Measurements from ENCODE around the gene TINAGL1.
A peak's percentile ranks its signal among the peaks of the same experiment; 100 is the strongest.

TINAGL1 gene, protein sequence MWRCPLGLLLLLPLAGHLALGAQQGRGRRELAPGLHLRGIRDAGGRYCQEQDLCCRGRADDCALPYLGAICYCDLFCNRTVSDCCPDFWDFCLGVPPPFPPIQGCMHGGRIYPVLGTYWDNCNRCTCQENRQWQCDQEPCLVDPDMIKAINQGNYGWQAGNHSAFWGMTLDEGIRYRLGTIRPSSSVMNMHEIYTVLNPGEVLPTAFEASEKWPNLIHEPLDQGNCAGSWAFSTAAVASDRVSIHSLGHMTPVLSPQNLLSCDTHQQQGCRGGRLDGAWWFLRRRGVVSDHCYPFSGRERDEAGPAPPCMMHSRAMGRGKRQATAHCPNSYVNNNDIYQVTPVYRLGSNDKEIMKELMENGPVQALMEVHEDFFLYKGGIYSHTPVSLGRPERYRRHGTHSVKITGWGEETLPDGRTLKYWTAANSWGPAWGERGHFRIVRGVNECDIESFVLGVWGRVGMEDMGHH

GRCh38 chr1:31576201-31576669 is at the start of gene TINAGL1:
Gene TINAGL1, plus strand, starts transcription at chr1:31576515. Its CDS starts 634 bp downstream, at chr1:31577149.
- DNase-seq, result no peak
- in situ Hi-C loops (cut with MboI; ENCODE audit: low pct_unique_long_range_greater_than_20kb, low sequenced_read_pairs), result no loop called here

DNA sequence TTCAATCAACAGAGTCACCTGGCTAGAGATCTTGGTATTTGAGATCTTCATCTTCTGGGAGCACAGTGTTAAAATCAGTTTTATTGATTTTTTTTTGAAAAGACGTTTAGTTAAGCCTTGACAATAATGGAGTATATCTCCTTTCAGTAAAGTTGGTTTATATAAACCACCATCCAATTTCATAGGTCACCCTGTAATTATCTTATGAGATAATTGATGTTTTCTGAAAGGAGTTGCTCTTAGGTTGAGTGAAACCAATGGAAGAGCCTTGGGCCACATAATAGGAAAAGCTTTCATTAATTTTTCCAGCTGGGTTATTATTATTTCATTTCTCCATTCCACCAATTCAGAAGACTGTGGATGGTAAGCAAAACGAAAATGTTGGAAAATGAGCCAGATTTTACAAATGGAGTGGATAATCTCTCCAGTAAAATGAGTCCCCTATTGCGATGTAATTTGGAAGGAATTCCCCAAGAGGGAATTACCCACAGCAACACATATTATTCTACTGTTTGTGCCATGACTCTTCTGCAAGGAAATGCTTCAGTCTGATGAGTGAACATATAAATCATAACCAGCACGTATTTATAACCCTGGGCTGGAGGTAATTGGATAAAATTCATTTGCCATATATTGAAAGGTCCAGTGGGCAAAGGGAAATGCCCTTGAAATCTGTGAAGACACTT is 46.2 kb upstream of the TINAGL1 start:
- DNase-seq, result no peak
- in situ Hi-C loops (cut with MboI; ENCODE audit: low pct_unique_long_range_greater_than_20kb, low sequenced_read_pairs), result no loop called here

DNA sequence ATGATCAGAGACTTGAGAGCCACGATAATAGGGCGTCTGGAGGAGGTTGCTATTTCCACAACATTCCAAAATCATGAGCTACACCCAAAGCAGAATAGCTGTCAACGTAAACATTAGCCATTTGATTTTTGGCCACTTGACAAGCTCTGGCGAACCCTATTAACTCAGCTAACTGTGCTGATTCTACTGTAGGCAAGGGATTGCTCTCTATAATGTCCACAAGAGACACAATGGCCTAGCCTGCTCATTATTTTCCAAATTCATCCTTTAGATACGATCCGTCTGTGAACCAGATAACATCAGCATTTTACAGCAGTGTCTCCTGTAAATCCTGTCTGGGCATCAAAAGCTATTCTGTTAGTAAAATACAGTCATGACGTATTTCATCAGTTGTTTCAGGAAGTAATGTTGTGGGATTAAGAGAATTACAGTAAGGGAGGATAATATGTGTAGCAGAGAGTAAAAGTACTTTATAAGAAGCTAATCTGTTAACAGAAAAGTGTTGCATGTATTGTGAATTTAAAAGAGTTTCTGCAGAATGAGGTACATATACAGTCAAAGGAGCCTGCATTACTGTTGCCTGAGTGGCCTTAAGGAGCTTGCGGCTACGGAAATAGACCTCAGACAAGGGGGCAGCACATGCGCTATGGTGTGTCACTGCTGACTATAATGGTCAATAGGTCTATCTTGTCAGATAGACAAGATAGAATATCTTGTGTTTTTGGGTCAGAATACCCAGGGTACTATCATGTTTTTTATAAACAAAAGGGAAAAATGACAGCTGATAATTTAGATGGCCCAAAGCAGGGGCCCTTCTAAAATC is 44.9 kb upstream of the TINAGL1 start:
- no peak for DNase-seq
- in situ Hi-C loops (cut with MboI; ENCODE audit: low pct_unique_long_range_greater_than_20kb, low sequenced_read_pairs), result no loop called here

DNA sequence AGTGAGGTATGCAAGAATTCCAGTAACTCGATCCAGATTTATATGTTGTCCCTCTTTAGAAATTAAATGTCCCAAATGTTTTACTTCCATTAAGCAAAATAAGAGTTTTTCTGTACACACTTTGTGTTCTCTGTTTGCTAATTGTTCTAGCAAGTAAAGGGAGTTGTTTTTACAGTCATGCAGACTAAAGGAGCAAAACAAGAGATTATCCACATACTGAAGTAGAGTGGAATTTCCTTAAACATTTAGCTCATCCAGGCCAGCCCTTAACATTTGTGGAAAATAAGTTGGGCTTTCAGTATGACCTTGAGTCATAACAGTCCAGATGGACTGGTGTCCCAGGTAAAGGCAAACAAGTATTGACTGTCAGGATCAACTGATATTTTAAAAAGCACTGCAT is 44.1 kb upstream of the TINAGL1 start:
- no peak for DNase-seq
- in situ Hi-C loops (cut with MboI; ENCODE audit: low pct_unique_long_range_greater_than_20kb, low sequenced_read_pairs), result no loop called here

- in situ Hi-C loops (cut with MboI; ENCODE audit: low pct_unique_long_range_greater_than_20kb, low sequenced_read_pairs), result no loop called here
- DNase-seq, result no peak
Observed at GRCh38 chr1:31535561-31535960, 40.8 kb upstream of the TINAGL1 start.

- DNase-seq, result no peak
- in situ Hi-C loops (cut with MboI; ENCODE audit: low pct_unique_long_range_greater_than_20kb, low sequenced_read_pairs), result no loop called here
Observed at GRCh38 chr1:31539329-31539728, 37.0 kb upstream of the TINAGL1 start.

DNA sequence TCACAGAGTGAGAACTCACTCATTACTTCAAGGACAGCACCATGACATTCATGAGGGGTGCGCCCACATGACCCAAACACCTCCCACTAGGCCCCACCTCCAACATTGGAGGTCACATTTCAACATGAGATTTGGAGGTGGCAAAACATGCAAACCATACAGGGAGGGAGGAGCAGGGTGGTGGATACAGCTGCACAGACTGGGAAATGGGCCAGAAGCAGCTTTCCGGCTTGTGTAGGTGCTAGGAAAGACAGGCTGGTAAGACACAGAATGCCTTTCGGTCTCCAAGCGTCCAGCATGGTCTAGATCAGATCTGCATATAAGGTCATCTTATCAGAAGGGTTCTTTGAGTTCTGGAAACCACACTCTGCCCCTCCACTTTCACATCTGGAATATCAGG is 35.1 kb upstream of the TINAGL1 start:
- in situ Hi-C loops (cut with MboI; ENCODE audit: low pct_unique_long_range_greater_than_20kb, low sequenced_read_pairs), result no loop called here
- DNase-seq, result no peak

GRCh38 chr1:31545927-31546540 is 30.3 kb upstream of the TINAGL1 start:
- in situ Hi-C loops (cut with MboI; ENCODE audit: low pct_unique_long_range_greater_than_20kb, low sequenced_read_pairs), result no loop called here

DNA sequence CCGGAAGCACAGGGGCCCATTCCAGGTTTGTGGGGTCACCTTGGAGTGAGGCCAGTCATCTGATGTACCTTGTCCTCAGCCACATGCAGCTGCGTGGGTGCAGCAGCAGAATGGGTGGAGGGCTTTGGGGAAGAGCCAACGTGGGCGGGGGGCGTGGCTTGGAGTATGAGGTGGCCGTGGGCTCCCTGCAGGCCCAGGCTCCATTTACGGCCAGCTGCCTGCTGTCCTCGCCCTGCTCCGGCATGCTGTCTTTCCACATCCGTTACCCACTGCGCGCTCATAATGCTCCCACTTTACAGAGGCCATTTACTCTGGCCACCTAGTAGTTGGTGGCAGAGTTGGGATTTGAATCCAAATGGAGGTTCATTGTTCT is 27.8 kb upstream of the TINAGL1 start:
- in situ Hi-C loops (cut with MboI; ENCODE audit: low pct_unique_long_range_greater_than_20kb, low sequenced_read_pairs), result no loop called here
- DNase-seq, result no peak

More at GRCh38 chr1:31545927-31546540, 30.3 kb upstream of the TINAGL1 start:
- no peak for DNase-seq

DNA sequence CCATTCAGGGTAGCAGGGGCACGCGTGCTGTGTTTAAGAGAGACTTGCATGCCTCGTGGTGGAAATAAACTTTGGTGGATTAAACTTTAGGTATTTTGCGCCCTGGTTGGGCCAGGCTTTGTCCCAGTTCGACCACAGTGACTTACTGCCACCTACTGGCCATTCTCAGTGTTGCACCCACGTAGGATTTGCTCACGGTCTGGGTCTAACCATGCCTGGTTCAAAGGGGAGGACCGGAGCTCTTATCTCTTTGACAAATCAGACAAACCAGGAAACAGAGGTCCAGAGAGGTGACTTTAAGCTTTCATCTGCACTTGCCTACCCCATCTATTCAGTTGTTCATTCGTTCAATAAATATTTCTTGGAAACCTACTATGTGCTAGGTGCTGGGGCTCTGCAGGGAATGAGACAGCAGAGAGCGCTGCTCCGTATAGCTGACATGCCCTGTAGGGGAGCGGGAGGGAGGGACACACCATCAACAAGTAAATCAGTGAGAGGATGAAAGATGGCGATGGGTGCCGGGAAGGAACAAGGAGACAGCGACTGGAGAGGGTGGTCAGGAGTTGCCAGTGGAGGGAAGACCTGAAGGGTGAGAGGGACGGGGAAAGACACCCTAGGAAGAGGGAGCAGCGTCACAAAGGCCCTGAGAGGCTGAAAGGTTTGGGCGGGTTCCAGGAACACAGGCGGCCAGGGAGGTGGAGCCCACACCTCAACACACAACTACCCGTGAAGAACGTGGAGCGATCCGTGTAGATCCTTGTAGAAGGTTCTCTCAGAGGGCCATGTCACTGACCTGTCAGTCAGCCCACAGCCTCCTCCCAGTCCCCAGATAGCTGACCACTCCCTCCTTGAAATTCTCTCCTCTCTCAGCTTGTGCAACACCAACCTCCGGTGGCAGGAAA is 27.2 kb upstream of the TINAGL1 start:
- DNase-seq, result peak; percentile 96
- in situ Hi-C loops (cut with MboI; ENCODE audit: low pct_unique_long_range_greater_than_20kb, low sequenced_read_pairs), result no loop called here

- no peak for DNase-seq
- in situ Hi-C loops (cut with MboI; ENCODE audit: low pct_unique_long_range_greater_than_20kb, low sequenced_read_pairs), result no loop called here
Observed at GRCh38 chr1:31549809-31550620, 26.3 kb upstream of the TINAGL1 start.

DNA sequence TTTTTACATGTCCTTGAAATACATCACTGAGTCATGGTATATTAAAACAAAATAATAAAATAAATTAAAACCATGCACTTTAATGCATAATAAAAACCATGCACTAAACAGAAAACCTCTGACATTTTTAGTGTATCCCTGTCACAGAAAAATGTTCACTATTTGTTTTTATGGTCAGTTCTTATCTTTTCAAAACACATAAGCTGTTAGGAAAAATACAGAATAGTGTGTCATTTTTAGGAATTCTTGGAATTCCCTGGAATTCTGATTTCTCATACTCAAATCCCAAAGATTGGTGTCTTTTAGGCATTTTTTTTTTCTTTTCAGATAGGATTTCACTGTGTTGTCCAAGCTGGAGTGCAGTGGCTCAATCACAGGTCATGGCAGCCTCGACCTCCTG is 25.1 kb upstream of the TINAGL1 start:
- no peak for DNase-seq
- in situ Hi-C loops (cut with MboI; ENCODE audit: low pct_unique_long_range_greater_than_20kb, low sequenced_read_pairs), result no loop called here

GRCh38 chr1:31552489-31552888 is 23.8 kb upstream of the TINAGL1 start:
- in situ Hi-C loops (cut with MboI; ENCODE audit: low pct_unique_long_range_greater_than_20kb, low sequenced_read_pairs), result no loop called here

GRCh38 chr1:31556481-31557006 is 19.8 kb upstream of the TINAGL1 start:
- in situ Hi-C loops (cut with MboI; ENCODE audit: low pct_unique_long_range_greater_than_20kb, low sequenced_read_pairs), result no loop called here
- no peak for DNase-seq

More at GRCh38 chr1:31552489-31552888, 23.8 kb upstream of the TINAGL1 start:
- DNase-seq, result no peak

DNA sequence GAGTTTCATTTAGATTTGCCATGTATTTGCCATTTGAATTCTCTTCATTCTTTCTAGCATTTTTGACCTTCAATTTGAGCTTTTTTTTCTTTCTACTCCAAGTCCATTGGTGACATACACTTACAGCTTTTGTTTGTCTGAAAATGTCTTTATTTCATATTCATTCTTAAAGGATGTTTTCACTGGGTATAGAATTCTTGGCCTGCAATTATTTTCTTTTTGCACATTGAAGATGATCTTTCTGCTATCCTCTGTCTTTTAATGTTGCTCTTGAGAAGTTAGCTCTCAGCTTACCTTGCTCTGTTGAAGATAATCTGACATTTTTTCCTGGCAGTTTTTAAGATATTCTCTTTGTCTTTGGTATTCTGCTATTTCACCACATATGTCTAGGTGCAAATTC is 16.6 kb upstream of the TINAGL1 start:
- in situ Hi-C loops (cut with MboI; ENCODE audit: low pct_unique_long_range_greater_than_20kb, low sequenced_read_pairs), result no loop called here
- no peak for DNase-seq

- in situ Hi-C loops (cut with MboI; ENCODE audit: low pct_unique_long_range_greater_than_20kb, low sequenced_read_pairs), result no loop called here
- DNase-seq, result no peak
Observed at GRCh38 chr1:31560394-31560793, 15.9 kb upstream of the TINAGL1 start.

DNA sequence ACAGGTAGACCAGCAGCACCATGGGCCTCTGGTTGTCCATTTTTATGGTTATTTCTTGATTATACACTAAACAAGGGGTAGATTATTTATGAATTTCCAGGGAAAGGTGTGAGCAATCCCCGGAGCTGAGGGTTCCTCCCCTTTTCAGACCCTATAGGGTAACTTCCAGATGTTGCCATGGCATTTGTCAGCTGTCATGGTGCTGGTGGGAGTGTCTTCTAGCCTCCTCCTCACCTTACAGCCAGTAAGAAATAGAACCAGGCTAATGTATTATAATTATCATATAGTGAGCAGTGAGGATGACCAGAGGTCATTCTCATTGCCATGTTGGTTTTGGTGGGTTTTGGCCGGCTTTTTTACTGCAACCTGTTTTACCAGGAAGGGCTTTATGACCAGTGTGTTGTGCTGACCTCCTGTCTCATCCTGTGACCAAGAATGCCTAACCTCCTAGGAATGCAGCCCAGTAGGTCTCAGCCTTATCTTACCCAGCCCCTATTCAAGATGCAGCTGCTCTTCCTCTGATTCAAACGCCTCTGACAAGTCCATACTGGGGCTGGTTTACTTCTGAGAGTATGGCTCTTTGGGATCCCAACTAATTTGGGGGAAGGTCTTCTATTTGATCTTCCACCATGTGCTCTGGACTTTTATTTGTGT is 13.5 kb upstream of the TINAGL1 start:
- in situ Hi-C loops (cut with MboI; ENCODE audit: low pct_unique_long_range_greater_than_20kb, low sequenced_read_pairs), result no loop called here
- no peak for DNase-seq
